ENCODE measurements around the gene ABCD3.
"Not testable (repeated sequence)": the region's sequence is repeated elsewhere in the genome, so short reads cannot be mapped to it uniquely, and the experiment has no call there.

Gene ABCD3

DNA sequence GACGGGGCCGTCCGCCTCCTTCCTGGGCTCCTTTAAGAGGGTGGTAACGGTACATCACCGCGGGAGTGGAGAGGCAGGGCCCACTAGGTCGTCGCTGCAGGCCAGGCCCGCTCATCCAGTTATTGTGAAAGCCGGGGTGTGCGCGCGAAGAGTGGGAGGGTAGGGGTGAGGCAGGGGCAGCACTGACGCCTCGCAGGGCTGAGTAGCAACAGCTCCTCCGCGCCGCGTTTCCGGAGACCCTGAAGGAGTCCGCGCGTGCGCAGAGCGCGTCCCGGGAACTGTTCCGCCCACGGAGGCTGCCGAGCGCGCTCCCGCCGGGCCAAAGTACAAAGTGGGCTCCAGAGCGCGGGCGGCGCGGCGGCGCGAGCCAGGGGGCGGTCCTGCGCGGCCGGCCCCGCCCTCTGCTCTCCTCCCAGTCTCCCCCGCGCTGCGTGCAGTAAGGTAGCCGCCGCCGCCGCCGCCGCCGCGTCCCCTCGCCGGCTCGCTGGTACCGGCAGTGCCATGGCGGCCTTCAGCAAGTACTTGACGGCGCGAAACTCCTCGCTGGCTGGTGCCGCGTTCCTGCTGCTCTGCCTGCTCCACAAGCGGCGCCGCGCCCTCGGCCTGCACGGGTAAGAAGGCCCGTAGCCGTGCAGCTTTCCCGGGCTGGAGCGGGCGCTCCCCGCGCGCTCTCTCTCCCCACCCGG lies at the start of gene ABCD3:
Gene ABCD3 (plus strand): TSS at position 412 of the 686 bp plus-strand sequence. CDS start 90 bp downstream, at position 502.
- FAIRE-seq, result no peak

DNA sequence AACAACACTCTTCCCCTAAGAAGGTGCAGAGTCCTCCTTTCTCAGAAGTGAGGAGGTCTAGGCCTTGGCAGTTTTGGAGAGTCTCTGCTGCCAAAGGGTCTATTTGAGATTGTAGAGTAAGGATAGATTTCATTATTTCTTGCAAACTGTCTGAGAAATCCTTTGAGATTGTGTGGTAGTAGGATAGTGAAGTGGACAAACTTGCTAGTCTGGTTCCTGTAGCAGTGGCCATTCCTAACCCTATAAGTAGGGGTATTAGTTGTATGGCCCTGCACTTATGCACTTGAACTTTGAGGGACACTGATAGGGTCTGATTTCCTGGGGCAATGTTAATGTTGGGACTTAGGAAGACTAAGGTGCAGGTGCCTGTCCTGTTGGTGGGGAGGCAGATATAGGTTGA lies 45.4 kb upstream of the ABCD3 start:
- FAIRE-seq, result not testable (repeated sequence)

DNA sequence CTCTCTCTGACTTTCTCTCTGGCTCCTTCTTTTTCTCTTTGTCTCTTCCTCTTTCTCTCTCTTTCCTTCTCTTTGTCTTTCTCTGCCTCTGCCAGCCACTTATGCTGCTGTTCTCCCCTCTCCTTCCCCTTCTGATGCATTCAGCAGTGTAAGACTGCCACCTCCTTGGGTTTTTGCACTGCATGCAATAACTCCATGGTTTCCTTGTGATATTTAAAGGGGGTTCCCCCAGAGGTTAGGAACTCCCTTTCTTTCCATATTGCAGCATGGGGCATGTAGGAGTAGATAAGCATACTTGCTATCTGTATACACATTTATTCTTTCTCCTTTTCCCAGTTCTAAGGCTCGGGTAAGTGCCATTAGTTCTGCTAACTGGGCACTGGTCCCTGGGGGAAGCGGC lies 44.9 kb upstream of the ABCD3 start:
- not testable (repeated sequence) for FAIRE-seq

DNA sequence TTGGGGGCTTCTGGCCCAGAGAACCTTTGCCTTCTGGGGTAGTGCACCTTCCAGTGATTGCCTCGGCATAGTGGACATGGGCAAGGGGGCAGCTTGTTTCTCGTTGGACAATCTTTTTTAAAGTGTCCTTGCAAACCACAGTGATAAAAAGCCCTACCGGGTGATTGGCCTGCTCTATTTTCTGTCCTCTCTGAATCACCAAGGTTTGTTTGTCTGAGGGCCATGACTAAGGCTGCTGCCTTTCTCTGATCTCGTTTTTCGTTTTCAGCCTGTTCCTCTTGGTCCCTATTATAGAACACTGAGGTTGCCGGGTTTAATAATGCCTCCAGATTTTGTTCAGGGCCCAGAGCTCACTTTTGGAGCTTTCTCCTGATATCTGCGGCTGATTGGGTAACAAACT lies 42.5 kb upstream of the ABCD3 start:
- not testable (repeated sequence) for FAIRE-seq

DNA sequence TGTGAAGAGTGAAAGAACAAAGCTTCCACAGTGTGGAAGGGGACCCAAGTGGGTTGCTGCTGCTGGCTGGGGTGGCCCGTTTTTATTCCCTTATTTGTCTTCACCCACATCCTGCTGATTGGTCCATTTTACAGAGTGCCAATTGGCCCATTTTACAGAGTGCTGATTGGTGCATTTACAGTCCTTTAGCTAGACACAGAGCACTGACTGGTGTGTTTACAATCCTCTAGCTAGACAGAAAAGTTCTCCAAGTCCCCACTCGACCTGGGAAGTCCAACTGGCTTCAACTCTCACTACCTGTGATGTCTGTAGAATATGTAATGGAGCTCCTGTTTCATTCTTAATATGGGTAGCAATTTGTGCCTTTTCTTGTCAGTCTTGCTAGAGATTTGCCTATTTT lies 39.7 kb upstream of the ABCD3 start:
- not testable (repeated sequence) for FAIRE-seq

DNA sequence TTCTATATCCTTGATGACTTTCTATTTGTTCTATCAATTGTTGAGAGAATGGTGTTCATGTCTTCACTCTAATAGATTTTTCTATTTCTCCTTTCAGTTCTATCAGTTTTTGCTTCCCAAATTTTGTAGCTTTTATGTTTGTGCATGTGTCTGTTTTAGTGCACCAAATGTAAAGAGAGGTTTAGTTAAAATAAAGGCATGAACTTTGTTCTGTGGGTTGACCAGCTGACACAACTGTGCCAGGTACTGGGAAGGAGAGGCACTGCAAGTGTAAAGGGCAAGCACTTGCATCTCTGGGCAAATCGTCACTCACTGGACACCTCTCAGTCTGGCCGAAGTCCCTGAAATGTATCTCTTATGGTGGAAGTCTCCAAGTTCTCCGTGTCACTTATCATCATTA lies 38.6 kb upstream of the ABCD3 start:
- FAIRE-seq, result no peak

DNA sequence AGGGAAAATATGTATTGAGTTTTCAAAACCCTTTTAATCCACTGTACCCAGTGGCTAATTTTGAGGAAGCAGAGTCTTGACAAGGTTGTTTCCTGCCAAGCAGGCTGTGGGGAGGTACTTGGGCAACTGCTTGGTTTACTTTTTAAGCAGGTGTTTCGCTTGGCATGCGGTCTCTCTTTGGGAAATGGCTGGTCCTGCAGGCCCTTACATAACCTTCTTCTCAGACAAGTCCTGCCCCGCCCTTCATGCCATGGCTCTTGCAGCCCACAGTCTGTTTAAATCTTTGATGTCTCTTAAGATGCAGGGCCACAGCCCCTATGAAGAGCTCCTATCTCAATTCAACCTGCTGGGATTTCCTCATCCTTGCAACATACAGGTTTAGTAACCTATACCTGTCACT lies 36.0 kb upstream of the ABCD3 start:
- no peak for FAIRE-seq

DNA sequence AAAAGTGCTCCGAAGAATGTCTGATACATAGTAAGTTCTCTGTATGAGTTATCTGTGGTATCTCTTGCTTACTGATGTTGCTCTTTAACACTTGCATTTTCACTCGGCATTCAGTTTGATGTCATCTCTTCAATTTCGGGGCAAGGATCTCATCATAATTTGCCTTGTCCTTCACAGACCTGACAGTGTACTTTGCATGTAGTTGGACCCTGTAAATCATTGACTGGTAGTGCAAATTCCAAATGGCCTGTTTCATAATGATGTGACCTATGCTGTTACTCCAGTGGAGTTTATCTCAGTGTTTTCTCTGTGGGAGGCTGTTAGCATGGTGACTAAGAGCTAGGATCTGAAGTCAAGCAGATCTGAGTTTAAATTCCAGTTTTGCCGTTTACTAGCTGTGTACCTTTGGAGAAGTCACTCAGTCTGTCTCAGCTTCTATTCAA lies 34.2 kb upstream of the ABCD3 start:
- no peak for FAIRE-seq

DNA sequence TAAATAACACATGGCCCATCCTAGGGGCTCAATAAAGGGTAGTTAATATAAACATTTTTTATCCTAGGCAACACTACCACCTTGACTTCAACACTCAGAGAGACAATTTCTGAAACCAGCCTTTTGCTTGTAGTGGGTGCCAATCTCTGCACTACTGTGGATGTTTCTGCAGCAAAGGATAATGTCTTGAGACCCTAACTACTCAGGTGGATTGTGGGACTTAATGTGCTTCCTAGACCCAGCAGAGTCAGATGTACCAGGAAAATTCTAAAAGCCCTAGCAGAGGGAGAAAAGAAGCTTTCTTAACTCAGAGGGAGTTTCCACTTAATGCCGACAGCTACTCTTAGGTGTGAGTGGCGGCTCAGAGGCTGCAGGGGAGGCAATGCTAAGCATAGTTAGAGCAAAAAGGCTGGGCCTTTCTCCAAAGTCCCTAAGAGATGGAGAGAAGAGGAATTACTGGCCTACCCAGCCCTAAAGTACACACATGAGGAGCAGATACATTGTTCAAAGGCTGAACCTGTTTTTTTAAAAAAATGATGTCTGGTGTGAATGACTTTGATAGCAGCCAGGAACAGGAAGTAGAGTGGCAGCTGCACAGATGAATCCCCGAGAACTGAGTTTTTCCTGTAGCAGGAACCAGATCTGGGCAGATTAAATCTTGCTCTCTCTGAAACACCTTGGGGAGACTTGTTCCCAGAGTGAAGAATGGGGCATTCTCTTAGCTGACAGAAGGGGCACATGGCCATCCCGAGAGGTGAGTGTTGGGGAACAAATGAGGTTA lies 33.5 kb upstream of the ABCD3 start:
- FAIRE-seq, result no peak

DNA sequence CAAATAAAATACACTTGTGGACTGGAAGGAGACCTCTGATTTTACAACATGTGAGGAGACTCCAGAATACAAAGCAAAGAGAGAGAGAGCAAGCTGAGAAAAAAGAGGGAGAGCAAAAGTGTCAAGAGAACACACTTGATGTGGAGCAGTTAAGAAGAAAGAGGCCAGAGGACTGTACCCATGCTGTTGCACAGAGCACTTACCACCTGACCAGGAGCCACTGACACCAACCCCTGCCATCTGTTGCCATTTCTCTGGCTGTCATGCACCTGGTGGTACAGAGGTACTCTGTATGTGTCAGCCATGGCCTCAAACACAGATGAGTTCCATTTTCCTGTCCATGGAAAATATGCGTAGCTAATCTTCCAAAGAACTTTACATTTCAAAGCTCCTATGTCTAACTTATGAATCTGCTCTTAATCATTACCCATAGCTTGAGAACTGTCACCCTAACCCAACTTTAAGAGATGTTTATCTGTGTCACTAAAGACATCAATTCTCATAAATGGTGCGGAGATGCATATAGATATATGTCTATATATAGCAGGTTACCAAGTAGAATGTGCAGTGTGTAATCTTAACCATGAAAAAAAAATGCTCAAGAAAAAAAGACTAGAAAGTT lies 32.8 kb upstream of the ABCD3 start:
- FAIRE-seq, result no peak

DNA sequence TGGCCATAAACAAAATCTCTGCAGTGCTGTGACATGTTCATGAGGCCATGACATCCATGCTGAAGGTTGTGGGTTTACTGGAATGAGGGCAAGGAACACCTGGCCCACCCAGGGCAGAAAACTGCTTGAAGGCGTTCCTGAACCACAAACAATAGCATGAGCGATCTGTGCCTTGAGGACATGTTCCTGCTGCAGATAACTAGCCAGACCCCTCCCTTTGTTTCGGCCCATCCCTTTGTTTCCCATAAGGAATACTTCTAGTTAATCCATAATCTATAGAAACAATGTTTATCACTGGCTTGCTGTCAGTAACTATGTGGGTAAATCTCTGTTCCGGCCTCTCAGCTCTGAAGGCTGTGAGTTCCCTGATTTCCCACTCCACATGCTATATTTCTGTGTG lies 28.9 kb upstream of the ABCD3 start:
- FAIRE-seq, result no peak

DNA sequence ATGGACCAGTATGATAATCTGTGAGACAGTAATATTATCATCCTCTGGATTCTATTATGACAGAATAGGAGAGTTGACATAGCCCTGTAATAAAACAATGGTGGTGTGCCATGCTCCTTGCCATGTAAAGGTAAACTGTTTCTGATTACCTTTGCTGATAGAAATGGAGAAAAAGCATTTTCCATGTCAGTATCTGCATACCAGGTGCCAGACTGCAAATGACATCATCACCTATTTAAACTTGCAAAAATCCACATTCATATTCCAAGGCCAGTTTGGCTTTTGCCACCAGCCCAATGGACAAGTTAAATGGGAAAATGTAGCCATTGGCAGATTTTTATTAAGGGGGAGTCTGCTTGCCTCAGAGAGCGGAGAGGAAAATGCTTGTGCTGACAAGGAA lies 23.9 kb upstream of the ABCD3 start:
- FAIRE-seq, result no peak

DNA sequence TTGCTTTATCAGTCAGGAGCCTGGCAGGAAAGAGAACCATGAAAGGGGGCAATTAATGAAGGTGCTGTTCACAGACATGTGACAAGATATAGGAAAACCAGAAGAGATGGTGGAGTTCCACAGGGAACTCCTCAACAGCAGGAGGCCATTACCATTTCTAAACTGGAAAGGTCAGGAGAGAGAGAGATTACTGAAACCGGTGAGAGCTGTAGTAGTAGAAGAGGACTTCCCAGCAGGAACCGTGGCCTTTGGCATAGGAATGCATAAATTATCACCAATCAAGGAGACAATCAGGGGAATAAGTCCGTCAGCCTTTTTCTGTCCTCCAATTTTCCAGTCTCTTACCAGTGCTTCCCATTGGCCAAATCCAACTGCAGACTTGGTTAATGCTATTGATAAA lies 23.0 kb upstream of the ABCD3 start:
- FAIRE-seq, result no peak

DNA sequence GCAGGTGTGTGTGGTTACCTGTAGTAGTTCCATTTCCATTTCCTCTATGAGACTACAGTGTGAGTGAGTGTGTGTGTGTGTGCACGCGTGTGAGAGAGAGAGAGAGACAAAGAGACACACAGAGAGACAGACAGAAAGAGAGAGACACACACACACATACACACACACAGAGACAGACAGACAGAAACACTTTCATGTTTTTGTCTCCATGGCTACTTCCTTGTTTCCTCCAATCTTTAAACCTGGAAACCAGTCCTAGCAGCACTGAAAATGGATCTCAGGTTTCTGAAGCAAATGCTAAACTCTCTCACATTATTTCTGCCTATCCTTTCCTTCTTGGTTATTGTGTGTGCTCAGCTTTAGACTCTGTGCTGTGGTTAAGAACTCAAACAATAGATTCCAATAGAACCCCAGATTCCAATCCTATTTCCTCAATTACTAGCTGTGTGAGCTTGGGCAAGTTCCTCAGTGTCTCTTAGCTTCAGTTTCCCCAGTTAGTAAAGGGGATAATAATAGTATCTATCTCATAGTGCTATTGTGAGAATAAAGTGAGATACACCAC lies 22.4 kb upstream of the ABCD3 start:
- FAIRE-seq, result no peak

DNA sequence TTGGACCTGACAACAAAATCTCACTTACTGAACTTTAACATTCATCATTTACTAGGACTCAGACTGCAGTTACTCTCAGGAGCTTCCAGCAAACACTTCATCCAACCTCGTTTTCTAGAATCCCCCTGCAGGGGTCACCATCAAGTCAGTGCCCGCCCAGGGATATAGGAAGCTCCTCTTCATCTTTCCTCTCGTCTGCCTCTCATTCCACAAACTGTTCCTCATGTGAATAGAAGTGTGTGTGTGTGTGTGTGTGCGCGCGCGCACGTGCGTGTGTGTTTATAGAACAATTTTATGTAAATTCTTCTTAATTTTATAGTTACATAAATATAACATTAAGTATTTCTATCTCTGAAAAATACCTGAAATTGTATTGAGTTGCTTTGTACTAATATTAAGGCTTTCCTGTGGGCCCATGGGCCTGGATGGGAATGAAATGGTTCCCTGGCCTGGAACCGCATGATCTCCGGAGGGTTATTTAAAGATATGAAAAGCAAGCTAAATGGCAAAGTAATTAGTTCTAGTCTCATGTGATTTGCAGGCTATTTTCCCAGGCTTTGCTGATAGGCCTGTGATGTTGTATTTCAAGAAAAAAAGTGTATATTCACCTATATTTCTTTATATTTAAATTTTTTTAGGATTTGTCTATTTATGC lies 21.7 kb upstream of the ABCD3 start:
- FAIRE-seq, result no peak

DNA sequence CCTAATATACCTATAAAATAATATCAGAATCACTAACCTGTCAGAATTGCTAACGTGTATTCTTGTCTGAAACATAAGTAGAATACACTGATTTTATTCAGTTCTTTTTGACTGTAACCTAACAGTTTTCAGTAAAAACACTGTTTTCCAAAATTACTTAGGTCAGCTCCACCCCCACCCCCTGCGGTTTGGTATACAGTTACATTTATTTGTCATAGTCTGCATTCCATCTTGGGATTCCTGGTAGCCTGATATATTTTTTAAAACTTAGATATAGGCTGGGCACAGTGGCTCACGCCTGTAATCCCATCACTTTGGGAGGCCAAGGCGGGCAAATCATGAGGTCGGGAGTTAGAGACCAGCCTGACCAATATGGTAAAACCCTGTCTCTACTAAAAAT lies 19.8 kb upstream of the ABCD3 start:
- no peak for FAIRE-seq

DNA sequence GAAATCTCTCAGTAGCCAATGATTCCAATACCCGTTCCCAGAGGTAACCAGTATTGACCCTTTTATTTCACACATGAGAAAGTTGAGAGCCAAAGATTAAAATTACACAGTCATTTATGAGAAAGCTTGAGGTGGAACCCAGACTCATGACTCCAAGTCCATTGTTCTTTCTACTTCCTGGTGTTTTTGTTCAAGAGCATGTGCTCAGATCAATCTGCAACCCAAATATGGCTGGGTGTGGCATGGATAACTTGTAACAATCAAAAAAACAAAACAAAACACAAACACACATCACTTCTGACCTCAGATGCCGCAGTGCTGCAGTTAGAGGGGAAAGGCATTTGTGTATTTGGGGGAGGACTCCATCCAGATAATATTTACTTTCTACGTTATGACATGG lies 18.7 kb upstream of the ABCD3 start:
- FAIRE-seq, result no peak

DNA sequence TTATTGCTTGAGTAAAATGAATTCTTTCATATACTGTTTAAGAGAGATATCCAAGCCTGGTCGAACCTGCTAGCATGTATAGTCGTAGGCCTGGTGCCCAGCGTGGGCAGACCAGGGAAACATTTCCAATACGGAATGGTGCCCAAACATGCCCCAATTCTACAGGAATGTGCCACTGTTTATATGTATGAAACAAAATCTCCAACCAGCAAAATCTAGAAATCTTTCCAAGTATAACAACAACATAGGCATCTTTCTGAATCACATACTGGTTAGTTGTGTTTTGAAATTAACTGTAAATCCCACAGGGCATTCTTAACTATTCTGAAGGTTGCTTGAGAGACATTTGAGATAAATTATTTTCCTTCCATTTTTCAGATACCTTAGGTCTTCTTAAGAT lies 17.0 kb upstream of the ABCD3 start:
- FAIRE-seq, result no peak

DNA sequence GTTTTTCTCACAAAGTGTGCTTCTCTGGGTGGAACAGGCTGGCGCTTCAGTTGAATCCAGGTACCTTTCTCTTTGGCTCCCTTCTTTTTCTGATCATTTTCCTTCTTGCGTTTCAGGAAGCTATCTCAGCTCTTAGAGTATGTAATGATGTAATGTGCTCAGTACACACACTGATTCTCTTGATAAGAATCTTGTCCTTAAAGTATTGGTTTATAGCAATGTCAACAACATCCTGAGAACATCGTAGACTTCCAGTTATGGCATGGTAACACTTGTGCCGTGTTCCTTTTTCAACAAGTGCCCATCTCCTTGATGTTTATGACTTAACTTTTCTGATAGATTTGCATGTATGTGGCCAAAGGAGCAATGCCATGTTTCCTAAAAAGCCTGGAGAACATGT lies 11.7 kb upstream of the ABCD3 start:
- no peak for FAIRE-seq

DNA sequence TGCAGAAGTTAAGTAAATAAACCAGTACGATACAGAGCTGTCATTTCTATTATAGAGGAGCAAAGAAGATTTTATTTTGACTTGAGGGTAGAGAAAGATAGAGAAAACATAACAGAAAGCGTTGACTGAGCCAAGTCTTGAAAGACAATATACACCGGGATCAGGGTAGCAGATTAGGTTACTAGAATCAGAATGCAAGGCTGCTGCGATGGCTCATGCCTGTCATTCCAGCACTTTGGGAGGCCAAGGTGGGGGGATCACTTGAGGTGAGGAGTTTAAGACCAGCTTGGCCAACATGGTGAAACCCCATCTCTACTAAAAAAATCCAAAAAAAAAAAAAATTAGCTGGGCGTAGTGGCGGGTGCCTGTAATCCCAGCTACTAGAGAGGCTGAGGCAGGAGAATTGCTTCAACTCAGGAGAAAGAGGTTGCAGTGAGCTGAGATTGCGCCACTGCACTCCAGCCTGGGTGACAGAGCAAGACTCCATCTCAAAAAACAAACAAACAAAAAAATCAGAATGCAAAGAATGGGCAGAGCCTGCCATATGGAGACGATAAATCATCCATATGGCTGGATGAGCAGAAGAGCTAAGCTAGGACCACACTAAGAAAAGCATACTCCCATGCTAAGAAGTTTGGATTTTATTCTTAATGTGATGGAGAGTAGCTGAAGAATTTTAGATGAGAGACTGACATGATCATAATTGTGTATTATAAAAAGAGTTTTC lies 9.9 kb upstream of the ABCD3 start:
- no peak for FAIRE-seq

DNA sequence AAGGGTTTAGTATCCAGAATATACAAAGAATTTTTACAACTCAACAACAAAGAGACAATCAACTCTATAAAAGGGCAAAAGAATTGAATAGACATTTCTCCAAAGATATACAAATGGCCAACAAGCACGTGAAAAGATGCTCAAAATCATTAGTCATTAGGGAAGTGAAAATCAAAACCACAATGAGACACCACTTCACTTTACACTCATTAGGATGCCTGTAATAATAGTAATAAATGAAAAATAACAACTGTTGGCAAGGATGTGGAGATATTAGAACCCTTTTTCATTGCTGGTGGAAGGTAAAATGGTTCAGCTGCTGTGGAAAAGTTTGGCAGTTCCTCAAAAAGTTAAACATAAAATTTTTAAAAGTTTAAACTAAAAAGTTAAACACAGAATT lies 7.0 kb upstream of the ABCD3 start:
- FAIRE-seq, result no peak

DNA sequence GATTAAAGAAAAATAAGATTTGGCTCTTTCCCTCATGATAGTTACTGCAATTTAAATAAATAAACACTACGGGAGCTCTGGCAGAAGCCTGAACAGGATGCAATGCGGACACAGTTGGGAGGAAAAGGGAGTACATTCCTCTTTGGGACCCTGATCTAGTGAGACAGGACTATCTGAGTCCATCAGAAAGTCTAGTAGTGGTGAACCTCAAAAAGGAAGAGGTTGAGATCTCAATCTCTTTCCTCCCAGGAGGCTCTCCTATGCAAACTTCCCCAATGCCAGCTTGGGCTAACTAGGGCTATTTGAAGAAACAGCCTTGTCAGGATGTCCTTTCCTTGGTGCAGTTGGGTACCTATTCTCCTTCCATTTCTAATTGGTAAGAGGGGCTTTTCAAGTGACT lies 4.9 kb upstream of the ABCD3 start:
- no peak for FAIRE-seq

Data from G401.6 (cell line).